ENCODE measurements around the gene ADAM12.

Gene ADAM12

DNA sequence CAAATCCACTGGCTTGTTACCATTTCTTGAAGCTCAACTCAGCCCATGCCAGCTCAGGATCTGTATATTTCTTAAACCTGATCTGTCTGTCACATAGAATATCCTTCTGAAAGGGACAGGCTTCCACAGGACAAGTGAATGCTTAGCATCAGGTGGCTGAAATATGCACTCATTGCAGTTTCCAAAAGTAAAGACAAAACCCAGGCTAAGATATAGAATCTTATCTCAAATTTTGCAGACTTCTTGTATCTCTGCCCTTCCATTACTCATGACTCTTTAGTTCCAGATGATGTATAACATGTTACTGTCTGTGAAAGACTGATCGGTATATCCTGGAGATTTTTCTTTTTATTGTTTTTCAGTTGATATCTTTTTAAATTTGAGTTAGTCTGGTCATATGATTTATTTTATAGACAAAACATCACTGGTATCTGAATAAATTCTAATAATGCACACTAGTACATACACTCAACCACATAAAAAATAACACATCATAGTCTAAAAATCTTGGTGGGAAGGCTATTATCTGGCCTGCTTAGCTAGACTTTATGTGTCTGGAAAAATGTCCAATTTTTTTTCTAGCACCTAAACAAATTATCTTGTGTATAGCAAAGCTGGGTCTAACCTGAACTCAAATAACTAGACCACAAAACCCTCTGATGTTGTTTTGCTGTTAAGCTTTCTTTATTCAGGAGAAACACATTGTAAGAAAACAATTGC, 182.6 kb downstream of the ADAM12 start:
- no peak for DNase-seq (ENCODE audit: extremely low spot score)
- ChIA-PET CTCF (no interaction called here), POLR2A (no interaction called here)
- TF ChIP-seq ZNF384 (IDR thresholded peaks at IDR 0.05) (no peak), LEF1 (IDR thresholded peaks at IDR 0.05; ENCODE audit: borderline replicate concordance) (no peak), SP1 (IDR thresholded peaks at IDR 0.05) (no peak), BHLHE40 (IDR thresholded peaks at IDR 0.05; ENCODE audit: borderline replicate concordance) (no peak), NFRKB (IDR thresholded peaks at IDR 0.05) (no peak), TARDBP (IDR thresholded peaks at IDR 0.05) (no peak), FOXK2 (IDR thresholded peaks at IDR 0.05) (no peak), FOXA1 (IDR thresholded peaks at IDR 0.05) (no peak), FOXM1 (IDR thresholded peaks at IDR 0.05; ENCODE audit: borderline replicate concordance) (no peak), HDGF (IDR thresholded peaks at IDR 0.05; ENCODE audit: borderline replicate concordance) (no peak), ELF4 (IDR thresholded peaks at IDR 0.05) (no peak), L3MBTL2 (conservative IDR thresholded peaks at IDR 0.05) (no peak), CTBP1 (IDR thresholded peaks at IDR 0.05; ENCODE audit: borderline replicate concordance) (no peak), SUZ12 (IDR thresholded peaks at IDR 0.05) (no peak)
- TF ChIP-seq, protein P1, sequence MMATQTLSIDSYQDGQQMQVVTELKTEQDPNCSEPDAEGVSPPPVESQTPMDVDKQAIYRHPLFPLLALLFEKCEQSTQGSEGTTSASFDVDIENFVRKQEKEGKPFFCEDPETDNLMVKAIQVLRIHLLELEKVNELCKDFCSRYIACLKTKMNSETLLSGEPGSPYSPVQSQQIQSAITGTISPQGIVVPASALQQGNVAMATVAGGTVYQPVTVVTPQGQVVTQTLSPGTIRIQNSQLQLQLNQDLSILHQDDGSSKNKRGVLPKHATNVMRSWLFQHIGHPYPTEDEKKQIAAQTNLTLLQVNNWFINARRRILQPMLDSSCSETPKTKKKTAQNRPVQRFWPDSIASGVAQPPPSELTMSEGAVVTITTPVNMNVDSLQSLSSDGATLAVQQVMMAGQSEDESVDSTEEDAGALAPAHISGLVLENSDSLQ (IDR thresholded peaks at IDR 0.05), result no peak

DNA sequence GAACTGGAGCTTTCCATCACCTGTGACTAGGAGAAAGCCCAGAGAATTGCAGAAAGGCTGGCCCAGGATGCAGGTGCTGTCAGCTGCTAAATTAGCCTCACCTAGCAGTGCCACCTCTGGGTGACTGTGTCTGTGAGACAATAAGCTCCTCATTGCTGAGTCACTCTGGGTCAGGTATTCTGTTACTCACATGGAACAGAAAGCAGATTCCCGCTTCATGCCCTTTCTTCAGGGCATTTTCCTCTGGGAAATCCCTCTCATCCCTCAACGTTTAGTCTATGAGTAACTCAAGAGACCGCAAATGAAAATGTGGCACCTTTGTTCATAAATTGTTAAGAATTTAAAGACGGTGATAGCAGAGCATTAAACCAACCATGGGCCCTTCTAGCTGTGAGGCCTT, 184.0 kb downstream of the ADAM12 start:
- ChIA-PET CTCF (no interaction called here), POLR2A (no interaction called here)
- no peak for DNase-seq (ENCODE audit: extremely low spot score)
- no peak for TF ChIP-seq ELF4 (IDR thresholded peaks at IDR 0.05)
- TF ChIP-seq NFRKB (IDR thresholded peaks at IDR 0.05), result no peak
- no peak for TF ChIP-seq SUZ12 (IDR thresholded peaks at IDR 0.05)
- no peak for TF ChIP-seq FOXA1 (IDR thresholded peaks at IDR 0.05)
- no peak for TF ChIP-seq BHLHE40 (IDR thresholded peaks at IDR 0.05; ENCODE audit: borderline replicate concordance)
- TF ChIP-seq L3MBTL2 (conservative IDR thresholded peaks at IDR 0.05), result no peak
- no peak for TF ChIP-seq TARDBP (IDR thresholded peaks at IDR 0.05)
- no peak for TF ChIP-seq ZNF384 (IDR thresholded peaks at IDR 0.05)
- no peak for TF ChIP-seq FOXK2 (IDR thresholded peaks at IDR 0.05)
- TF ChIP-seq SP1 (IDR thresholded peaks at IDR 0.05), result no peak
- TF ChIP-seq, protein P1 (IDR thresholded peaks at IDR 0.05), result no peak
- no peak for TF ChIP-seq FOXM1 (IDR thresholded peaks at IDR 0.05; ENCODE audit: borderline replicate concordance)
- no peak for TF ChIP-seq LEF1 (IDR thresholded peaks at IDR 0.05; ENCODE audit: borderline replicate concordance)

DNA sequence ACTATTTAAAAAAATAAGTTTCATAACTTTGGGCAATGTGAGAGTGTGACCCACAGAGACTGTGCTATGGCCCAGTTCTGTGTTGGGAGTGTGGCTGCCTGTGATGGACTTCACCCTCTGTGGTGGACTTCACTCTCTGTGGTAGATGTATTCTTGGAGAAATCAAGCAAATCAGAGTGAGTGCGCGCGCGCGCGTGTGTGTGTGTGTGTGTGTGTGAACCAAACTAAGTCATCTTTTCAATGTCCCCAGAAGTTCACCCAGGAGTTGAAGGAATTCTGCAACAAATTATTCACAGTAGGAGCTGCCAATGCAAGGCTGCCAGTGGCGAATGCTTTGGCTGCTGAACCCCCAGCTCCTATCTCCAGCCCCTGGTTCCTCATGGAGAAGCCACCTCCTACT, 184.5 kb downstream of the ADAM12 start:
- ChIA-PET POLR2A (no interaction called here), CTCF (no interaction called here)
- TF ChIP-seq FOXM1 (IDR thresholded peaks at IDR 0.05; ENCODE audit: borderline replicate concordance) (no peak), NFRKB (IDR thresholded peaks at IDR 0.05) (no peak), SP1 (IDR thresholded peaks at IDR 0.05) (no peak), LEF1 (IDR thresholded peaks at IDR 0.05; ENCODE audit: borderline replicate concordance) (no peak), SUZ12 (IDR thresholded peaks at IDR 0.05) (no peak), ELF4 (IDR thresholded peaks at IDR 0.05) (no peak), L3MBTL2 (conservative IDR thresholded peaks at IDR 0.05) (no peak), FOXK2 (IDR thresholded peaks at IDR 0.05) (no peak), BHLHE40 (IDR thresholded peaks at IDR 0.05; ENCODE audit: borderline replicate concordance) (no peak), ZNF384 (IDR thresholded peaks at IDR 0.05) (no peak), FOXA1 (IDR thresholded peaks at IDR 0.05) (no peak), ARNT (IDR thresholded peaks at IDR 0.05) (no peak), HDGF (IDR thresholded peaks at IDR 0.05; ENCODE audit: borderline replicate concordance) (no peak), TARDBP (IDR thresholded peaks at IDR 0.05) (no peak), CTBP1 (IDR thresholded peaks at IDR 0.05; ENCODE audit: borderline replicate concordance) (no peak)
- TF ChIP-seq, protein P1 (IDR thresholded peaks at IDR 0.05), result no peak
- DNase-seq (ENCODE audit: extremely low spot score), result no peak

DNA sequence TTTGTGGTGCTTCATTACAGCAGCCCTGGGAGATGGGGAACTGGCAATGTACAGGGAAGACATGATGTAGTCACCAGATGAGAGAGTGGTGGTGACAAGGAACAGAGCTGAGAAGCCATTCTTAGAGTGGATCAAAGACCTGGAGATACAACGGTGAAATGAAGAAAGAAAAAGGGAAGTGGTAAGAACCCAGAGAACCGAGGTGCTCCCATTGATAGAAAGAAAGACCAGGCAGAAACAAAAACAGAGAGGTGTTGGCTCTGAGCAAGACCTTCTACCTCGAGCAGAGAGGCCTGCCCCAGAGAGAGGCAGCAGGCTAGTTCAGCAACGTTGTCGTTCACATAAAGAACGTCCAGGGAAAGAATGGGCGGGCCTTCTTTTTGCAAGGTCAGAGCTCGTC, 186.7 kb downstream of the ADAM12 start:
- TF ChIP-seq HDGF (IDR thresholded peaks at IDR 0.05; ENCODE audit: borderline replicate concordance) (no peak), SP1 (IDR thresholded peaks at IDR 0.05) (no peak), TARDBP (IDR thresholded peaks at IDR 0.05) (no peak), LEF1 (IDR thresholded peaks at IDR 0.05; ENCODE audit: borderline replicate concordance) (no peak)
- DNase-seq (ENCODE audit: extremely low spot score), result no peak
- CTCF ChIA-PET, result no interaction called here
- POLR2A ChIA-PET, result no interaction called here

DNA sequence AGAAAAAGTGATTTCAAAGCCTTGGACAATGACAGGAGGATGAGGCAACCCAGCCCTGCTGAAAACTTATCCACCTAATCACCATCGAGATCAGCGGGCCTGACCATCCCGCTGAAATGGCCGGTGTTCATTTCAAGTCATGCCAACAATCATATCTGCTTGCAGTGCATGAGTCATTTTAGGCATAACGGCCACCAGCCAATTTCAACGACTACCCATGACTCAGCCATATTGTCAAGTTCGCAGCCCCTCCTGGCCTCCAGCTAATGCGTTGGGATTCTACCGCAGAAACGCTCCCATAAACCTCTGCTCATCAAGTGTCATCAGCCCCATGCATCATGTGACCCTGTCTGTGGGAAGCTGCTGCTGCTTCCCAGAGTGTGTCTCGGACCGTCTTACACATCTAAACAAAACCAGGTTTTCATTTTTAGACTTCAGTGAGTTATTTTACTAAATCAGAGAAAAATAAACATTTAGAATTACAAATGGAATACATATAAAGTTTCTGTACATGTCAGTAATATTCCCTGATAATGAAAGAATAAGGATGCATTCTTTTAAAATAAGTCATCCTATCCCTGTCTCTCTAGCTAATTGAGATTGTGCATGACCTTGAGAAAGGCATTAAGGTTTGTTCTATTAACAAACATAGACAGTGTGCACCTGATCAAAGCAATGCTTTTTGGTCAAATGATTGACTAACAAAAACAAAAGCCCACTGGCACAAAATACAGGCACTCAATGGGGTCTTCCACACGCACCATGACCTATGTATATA, 188.9 kb downstream of the ADAM12 start:
- peak; percentile 50 for DNase-seq (ENCODE audit: extremely low spot score)
- ChIA-PET POLR2A (interaction anchor here (0.8 to 1.1 kb wide), 2 partner anchors 37 to 189 kb away, joined by 3 read pairs; partner anchors contain the start of gene ADAM12), CTCF (interaction anchor here (0.8 kb wide), 1 partner anchor 10 kb away, joined by 3 read pairs; no protein-coding TSS in a partner anchor)
- TF ChIP-seq L3MBTL2 (conservative IDR thresholded peaks at IDR 0.05), result peak; percentile 32; the same call in 1 of the 2 replicates
- no peak for TF ChIP-seq ARNT (IDR thresholded peaks at IDR 0.05)
- peak; percentile 43; the same call in 1 of the 2 replicates for TF ChIP-seq CTBP1 (IDR thresholded peaks at IDR 0.05; ENCODE audit: borderline replicate concordance)
- TF ChIP-seq SP1 (IDR thresholded peaks at IDR 0.05), result no peak
- TF ChIP-seq ELF4 (IDR thresholded peaks at IDR 0.05), result no peak
- TF ChIP-seq FOXA1 (IDR thresholded peaks at IDR 0.05), result no peak
